Kidney capillary endothelial cell (primary cell): ENCODE data around the gene ZG16.

Experiments
- DNase-seq: peaks from one replicate; pipeline ENCODE4 v3.0.0-alpha.2; 2018; ENCODE audit warnings: low spot score

Gene ZG16

DNA sequence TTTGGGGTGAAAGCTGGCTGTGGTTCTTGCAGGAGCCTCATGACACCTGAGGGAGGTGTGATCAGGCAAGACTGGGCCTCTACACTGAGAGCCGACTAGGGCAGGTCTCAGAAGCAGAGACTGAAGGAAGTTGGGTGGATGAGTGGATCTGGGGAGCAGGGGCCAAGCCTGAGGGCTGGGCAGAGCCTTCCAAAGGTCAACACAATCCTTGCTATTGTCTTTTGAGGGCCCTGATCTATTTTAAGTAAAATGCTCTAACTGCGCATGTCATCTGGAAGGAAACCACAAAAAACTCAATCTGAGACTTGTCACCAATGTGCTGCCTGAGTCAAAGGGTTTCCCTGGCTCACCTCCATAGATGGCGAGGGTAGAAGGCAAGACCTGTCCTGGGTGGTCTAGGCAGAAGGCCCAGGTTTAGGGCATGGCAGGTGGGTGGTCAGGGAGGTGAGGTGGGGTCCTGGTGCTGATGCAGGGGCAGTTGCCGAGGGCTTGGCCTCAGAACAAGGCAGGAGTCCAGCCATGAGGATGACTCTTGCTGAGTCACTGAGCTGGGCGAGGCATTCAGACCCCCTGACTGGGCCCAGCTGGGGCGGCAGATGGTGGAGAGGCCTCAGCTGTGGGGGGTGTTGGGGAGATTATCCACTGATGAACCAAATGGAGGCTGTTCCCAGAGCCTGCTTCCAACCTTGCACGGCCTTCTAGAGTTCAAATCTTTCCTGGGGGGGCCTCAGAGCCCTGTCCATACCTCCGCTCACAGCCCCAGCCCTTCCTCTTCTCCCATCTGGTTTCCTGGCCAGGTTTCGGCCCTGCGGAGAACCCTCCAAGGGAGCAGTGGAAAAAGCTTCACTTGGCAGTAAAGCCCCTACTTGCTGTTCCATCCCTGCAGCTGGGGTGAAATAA lies 47.3 kb downstream of the ZG16 start:
- DNase-seq, result peak; percentile 59

GRCh38 chr16:29826342-29826695 lies 48.3 kb downstream of the ZG16 start:
- no peak for DNase-seq

DNA sequence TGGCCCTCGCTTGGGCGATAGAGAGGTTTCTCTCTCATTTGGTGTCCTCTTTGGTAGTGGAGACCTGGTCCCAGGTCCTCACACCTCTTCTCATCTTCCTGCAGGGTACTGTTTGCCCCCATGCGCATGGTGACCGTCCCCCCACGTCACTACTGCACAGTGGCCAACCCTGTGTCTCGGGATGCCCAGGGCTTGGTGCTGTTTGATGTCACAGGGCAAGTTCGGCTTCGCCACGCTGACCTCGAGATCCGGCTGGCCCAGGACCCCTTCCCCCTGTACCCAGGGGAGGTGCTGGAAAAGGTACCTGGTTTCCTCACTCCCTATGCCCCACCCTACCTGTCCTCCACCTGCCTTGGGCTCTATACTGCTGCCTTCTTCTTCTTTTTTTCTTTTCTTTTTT lies 52.7 kb downstream of the ZG16 start:
- no peak for DNase-seq

DNA sequence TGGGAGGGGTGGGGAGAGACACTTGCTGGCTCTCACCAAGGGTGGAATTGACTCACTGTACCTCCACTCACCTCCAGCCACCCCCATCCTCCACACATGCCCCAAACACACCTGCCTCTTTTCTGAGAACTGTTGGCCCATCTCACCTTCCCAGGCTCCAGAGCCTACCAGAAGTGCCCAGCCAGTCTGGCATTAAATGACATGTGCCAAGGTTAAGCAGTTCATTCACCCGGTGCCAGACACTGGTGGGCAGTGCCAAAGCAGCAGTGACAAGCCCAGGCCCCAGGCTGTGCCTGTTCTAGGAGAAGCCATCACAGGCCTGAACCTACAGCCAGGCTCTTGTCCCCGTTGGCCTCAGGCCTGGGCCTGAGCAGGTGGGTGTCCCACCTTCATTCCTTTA lies 53.4 kb downstream of the ZG16 start:
- no peak for DNase-seq
